Measurements from ENCODE around the gene ITGA1. TPM values are rescaled to one million over a fixed set of nuclear protein-coding genes. Genes with fewer than 3 reads are reported as not detected.

ITGA1 gene
- total RNA-seq, 1 experiment from 2014 or later = 20.2 TPM

DNA sequence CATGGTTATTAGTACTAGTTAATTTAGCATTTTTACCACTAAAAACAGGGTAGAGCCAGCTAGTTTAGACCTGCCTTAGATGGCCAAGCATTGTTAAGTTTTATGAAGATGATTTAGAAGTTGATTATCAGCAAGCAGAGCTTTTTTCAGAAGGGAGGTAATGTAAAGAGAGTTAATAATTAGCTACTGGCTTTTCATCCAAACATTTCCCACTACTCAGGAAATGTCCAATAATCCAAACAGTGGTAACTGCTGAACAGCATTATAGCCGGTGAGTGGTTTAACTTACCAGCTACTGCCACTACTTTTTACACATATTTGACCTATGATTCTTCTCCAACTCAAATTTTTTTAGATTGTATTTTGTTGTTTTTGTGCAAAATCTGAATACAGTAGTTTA lies 1.7 kb downstream of the ITGA1 start:
- intact Hi-C loops (cut with micrococcal nuclease; ENCODE audit: unreplicated experiment) = loop anchor here (5.0 kb wide), 1 partner anchor 97 kb away; no protein-coding TSS in a partner anchor
- H3K27ac Mint-ChIP-seq (ENCODE audit: unreplicated experiment) = no peak overlapping the region
- no peaks in the 10 kb centered on the region for H3K9me3 Mint-ChIP-seq (ENCODE audit: low read depth, unreplicated experiment)
- H3K4me3 Mint-ChIP-seq (ENCODE audit: low read depth, unreplicated experiment) = peak overlapping the region; percentile 90
- CTCF ChIA-PET = interaction anchor here (1.0 kb wide), 1 partner anchor 10 kb away, joined by 4 read pairs; no protein-coding TSS in a partner anchor
- H3K4me1 Mint-ChIP-seq (ENCODE audit: low read depth, unreplicated experiment) = peaks cover 47% of the 10 kb centered on the region
- no peak for DNase-seq
- no peaks in the 10 kb centered on the region for H3K27me3 Mint-ChIP-seq (ENCODE audit: unreplicated experiment)
- peaks cover 21% of the 10 kb centered on the region for H3K36me3 Mint-ChIP-seq (ENCODE audit: insufficient read depth, unreplicated experiment)
- no TSS peak for BruUV-seq (replicated peaks)
- TF ChIP-seq, protein P1, sequence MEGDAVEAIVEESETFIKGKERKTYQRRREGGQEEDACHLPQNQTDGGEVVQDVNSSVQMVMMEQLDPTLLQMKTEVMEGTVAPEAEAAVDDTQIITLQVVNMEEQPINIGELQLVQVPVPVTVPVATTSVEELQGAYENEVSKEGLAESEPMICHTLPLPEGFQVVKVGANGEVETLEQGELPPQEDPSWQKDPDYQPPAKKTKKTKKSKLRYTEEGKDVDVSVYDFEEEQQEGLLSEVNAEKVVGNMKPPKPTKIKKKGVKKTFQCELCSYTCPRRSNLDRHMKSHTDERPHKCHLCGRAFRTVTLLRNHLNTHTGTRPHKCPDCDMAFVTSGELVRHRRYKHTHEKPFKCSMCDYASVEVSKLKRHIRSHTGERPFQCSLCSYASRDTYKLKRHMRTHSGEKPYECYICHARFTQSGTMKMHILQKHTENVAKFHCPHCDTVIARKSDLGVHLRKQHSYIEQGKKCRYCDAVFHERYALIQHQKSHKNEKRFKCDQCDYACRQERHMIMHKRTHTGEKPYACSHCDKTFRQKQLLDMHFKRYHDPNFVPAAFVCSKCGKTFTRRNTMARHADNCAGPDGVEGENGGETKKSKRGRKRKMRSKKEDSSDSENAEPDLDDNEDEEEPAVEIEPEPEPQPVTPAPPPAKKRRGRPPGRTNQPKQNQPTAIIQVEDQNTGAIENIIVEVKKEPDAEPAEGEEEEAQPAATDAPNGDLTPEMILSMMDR (IDR thresholded peaks at IDR 0.05; ENCODE audit: unreplicated experiment) = no peak

DNA sequence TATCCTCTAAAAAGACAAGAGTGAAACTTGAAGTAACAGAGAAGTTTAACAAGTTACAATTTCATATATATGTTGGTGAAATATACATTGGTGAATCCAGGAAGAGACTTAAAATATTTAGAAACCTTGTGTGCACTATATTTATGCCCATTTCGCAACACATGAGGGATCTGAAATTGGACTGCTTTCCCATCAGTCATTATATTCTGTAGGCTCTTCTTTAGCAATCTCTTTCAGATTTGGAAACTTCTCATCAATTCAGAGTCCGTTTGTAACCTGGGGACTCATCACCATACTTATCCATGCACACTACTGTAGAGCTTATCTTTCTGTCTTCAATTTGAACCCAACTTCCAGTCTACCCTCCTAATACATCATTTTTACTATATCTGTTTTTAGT lies 2.1 kb downstream of the ITGA1 start:
- peak overlapping the region; percentile 1 for H3K4me3 Mint-ChIP-seq (ENCODE audit: low read depth, unreplicated experiment)
- CTCF ChIA-PET = interaction anchor here (1.0 kb wide), 1 partner anchor 9 kb away, joined by 4 read pairs; no protein-coding TSS in a partner anchor
- BruUV-seq (replicated peaks) = no TSS peak
- no peak for DNase-seq
- no peak overlapping the region for H3K27ac Mint-ChIP-seq (ENCODE audit: unreplicated experiment)
- peaks cover 21% of the 10 kb centered on the region for H3K36me3 Mint-ChIP-seq (ENCODE audit: insufficient read depth, unreplicated experiment)
- intact Hi-C loops (cut with micrococcal nuclease; ENCODE audit: unreplicated experiment) = loop anchor here (5.0 kb wide), 1 partner anchor 98 kb away; no protein-coding TSS in a partner anchor
- H3K27me3 Mint-ChIP-seq (ENCODE audit: unreplicated experiment) = no peaks in the 10 kb centered on the region
- H3K4me1 Mint-ChIP-seq (ENCODE audit: low read depth, unreplicated experiment) = peaks cover 47% of the 10 kb centered on the region
- TF ChIP-seq, protein P1 (IDR thresholded peaks at IDR 0.05; ENCODE audit: unreplicated experiment) = no peak
- no peaks in the 10 kb centered on the region for H3K9me3 Mint-ChIP-seq (ENCODE audit: low read depth, unreplicated experiment)

DNA sequence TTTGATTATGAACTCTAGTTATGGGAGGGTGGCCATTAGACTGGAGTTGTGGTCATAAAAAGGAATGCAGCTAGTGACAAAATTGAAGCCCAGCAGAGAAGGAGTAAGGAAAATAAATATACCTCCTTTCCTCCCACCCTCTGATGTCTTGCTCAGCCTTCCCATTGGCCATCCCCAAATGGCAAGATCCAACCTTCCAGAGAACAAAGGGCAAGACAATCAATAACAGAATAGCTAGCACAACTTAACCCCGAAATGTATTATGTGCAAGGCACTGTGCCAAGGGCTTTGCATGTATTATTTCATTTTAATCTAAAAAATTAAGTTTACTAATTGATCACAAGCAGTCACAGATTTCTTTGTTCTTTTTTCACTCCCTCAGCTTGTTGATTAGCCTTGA lies 3.6 kb downstream of the ITGA1 start:
- CTCF ChIA-PET = interaction anchor here (1.3 kb wide), 1 partner anchor 8 kb away, joined by 3 read pairs; no protein-coding TSS in a partner anchor
- TF ChIP-seq, protein P1 (IDR thresholded peaks at IDR 0.05; ENCODE audit: unreplicated experiment) = no peak
- Mint-ChIP-seq H3K36me3 (ENCODE audit: insufficient read depth, unreplicated experiment) (peaks cover 21% of the 10 kb centered on the region), H3K27me3 (ENCODE audit: unreplicated experiment) (no peaks in the 10 kb centered on the region), H3K27ac (ENCODE audit: unreplicated experiment) (no peak overlapping the region), H3K4me1 (ENCODE audit: low read depth, unreplicated experiment) (peaks cover 42% of the 10 kb centered on the region), H3K4me3 (ENCODE audit: low read depth, unreplicated experiment) (no peak overlapping the region), H3K9me3 (ENCODE audit: low read depth, unreplicated experiment) (no peaks in the 10 kb centered on the region)
- no TSS peak for BruUV-seq (replicated peaks)
- no peak for DNase-seq
- intact Hi-C loops (cut with micrococcal nuclease; ENCODE audit: unreplicated experiment) = no loop called here

DNA sequence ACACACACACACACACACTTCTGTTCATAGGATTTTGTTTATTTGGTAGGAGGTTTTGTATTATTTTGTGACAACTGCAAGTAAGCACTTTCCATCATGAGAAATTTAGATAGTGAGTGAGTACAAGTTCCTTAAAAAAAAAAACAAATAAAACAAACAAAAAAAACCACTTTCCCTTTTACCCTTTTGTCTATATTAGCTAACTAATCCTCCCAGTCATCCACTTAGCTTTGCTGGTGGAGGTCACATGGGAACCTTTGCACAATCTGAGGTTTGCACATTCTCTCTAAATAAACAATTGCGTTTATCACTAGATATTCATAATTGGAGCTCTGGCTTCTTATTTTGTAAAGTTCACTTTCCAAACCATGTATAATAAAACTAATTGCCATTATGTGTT lies 6.8 kb downstream of the ITGA1 start:
- Mint-ChIP-seq H3K27me3 (ENCODE audit: unreplicated experiment) (no peaks in the 10 kb centered on the region), H3K27ac (ENCODE audit: unreplicated experiment) (no peak overlapping the region), H3K36me3 (ENCODE audit: insufficient read depth, unreplicated experiment) (peaks cover 6% of the 10 kb centered on the region), H3K4me1 (ENCODE audit: low read depth, unreplicated experiment) (peaks cover 39% of the 10 kb centered on the region), H3K9me3 (ENCODE audit: low read depth, unreplicated experiment) (no peaks in the 10 kb centered on the region), H3K4me3 (ENCODE audit: low read depth, unreplicated experiment) (no peak overlapping the region)
- intact Hi-C loops (cut with micrococcal nuclease; ENCODE audit: unreplicated experiment) = no loop called here
- BruUV-seq (replicated peaks) = no TSS peak
- CTCF ChIA-PET = interaction anchor here (0.7 kb wide), 2 partner anchors 84 to 104 kb away, joined by 3 read pairs; no protein-coding TSS in a partner anchor
- no peak for DNase-seq
- TF ChIP-seq, protein P1 (IDR thresholded peaks at IDR 0.05; ENCODE audit: unreplicated experiment) = no peak

Data from Calu3 (cell line).